HS-5 (cell line): ENCODE measurements around the gene TUB.
A peak's percentile ranks its signal among the peaks of the same experiment; 100 is the strongest.

Experiments
- DNase-seq: peaks from one replicate; pipeline ENCODE4 v3.0.0-alpha.2; 2012; ENCODE audit warnings: low read depth

TUB gene

DNA sequence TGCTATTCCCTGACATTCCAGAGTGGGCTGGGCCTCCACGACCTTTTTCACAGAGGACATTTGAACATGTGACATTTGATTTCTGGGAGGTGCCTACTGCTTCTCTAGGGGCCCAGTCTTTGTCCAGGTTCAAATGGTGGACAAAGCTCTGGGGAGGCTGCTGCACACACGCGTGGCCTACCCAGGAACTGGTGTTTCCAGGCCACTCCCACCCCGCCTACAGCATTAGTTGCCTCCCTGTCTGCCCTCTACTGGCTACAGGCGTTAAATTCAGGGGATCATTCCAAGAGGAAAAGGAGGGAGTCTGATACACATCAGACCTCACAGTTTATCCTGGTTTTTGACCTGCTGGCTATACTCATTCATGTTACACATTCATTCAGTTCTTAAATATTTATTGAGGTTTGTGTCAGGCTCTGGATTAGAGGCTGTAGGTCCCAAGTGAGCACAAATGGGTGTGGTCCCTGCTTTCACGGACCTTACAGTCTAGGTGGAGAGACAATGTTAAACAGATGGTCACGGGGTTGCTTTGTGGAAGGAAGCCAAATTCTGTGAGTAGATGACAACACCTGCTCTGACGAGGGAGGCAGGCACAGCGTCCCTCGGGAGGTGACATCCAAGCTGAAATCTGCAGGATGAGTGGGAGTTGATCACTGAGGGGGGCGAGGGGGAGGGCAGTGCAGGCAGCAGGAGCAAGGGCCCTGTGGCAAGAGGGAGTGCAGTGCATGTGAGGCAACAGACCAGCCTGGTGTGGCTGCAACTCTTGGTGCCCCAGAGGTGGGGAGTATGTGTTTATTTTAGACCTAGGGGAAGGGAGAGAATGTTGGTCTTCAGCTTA, 11.8 kb downstream of the TUB start:
- DNase-seq: no peak

DNA sequence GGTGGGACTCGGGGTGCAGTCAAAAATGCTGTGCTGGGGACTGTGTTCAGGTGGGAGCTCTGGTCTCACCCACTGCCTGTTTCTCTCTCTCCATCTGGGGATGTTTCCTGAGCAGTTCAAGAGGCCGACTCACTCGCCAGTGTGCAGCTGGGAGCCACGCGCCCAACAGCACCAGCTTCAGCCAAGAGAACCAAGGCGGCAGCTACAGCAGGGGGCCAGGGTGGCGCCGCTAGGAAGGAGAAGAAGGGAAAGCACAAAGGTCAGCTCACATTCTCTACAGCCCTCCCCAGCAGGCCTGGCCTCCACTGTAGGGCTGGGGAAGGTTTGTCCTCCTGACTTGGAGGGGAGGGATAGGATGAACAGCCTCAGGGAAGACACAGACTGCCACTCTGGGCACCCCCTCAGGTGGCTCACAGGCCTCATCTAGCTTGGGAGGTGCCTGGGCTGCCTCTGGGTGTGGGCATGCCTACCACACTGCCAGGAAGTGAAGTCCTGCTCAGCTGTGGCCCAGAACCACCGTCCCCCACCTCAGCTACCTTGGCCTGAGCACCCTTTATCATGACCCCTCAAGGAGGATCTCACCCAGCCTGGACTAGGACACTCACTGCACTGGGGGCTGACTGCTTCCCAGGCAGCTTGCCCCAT, 13.0 kb downstream of the TUB start:
- DNase-seq: no peak

DNA sequence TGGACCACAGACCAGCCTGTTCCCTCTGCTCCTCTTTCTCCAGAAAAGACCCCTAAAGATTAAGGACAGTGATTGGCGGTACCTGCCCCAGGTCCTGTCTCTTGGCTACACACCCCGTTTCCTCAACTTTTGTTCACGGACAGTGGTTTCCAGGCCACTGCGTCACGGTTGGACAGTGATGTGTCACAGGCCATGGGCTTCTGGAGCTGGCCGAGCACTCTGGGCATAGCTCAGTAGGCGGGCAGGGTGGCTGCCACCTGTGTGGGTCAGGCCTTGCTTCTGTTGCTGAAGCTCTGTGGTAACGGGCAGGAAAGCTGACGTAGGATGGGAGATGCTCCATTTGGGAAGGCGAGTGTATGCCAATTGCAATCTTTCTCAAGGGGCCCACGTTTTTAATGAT, 13.6 kb downstream of the TUB start:
- no peak for DNase-seq

DNA sequence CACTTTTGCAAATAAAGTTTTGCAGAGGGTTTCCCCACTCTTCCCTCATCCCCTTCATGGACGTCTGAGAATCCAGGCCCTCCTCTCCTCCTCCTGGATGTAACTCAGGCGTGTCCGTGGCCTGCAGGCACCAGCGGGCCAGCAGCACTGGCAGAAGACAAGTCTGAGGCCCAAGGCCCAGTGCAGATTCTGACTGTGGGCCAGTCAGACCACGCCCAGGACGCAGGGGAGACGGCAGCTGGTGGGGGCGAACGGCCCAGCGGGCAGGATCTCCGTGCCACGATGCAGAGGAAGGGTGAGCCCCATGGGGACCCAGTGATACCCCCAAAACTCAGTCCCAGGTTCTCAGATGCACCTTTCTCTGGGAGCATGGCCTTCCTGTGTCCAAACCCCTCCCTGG, 14.4 kb downstream of the TUB start:
- DNase-seq: no peak

DNA sequence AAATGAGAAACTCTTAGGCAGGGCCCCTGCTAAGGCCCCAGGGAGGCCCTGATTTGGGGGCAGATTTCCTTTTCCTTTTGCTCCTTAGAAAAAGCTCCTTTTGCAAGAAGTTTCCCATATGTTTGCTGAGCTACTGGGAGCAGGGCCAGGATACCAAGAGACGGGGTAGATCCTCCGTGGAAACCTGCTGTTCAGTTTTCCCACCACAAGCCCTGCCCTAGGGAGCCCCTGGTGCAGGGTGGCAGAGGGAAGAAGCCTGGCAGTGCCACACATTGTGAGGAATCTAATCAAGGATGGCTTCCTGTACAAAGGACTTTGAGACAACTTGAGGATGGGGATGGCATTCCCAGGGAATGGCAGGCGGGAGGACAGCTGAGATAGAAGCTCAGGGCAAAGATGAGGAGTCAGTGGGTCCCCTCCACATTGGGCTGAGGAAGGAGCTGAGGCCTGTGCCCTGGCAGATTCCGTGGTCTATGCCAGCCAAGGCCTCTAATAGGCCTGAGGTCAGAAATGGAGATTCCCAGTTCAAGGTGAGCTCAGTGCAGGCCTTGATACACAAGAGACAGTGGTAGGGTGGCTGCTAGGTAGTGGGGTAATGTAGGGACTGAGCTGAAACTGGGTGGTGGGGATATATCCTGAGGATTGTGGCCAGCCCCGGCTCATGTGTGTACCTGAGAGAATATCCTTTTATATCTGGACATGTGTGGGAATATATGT, 15.0 kb downstream of the TUB start:
- DNase-seq: no peak

- DNase-seq: no peak
Observed at GRCh38 chr11:8096575-8096974, 15.6 kb downstream of the TUB start.

- no peak for DNase-seq
Observed at GRCh38 chr11:8097062-8097461, 16.1 kb downstream of the TUB start.

DNA sequence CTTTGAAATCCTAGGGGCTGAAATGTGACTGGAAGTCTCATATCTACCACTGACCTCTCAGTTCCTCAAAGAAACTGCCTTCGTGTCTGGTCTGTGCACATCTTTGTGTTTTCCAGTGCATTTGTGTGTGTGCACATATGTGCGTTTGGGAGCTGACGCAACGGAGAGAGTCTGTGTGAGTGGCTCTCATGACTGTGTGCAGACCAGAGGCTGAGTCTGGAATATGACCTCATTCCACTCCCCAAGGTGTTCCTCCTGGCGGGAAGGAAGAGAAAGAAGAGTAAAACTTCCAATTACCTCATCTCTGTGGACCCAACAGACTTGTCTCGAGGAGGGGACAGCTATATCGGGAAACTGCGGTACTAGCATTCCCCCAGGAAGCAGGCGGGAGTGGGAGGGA, 16.5 kb downstream of the TUB start:
- DNase-seq: no peak

DNA sequence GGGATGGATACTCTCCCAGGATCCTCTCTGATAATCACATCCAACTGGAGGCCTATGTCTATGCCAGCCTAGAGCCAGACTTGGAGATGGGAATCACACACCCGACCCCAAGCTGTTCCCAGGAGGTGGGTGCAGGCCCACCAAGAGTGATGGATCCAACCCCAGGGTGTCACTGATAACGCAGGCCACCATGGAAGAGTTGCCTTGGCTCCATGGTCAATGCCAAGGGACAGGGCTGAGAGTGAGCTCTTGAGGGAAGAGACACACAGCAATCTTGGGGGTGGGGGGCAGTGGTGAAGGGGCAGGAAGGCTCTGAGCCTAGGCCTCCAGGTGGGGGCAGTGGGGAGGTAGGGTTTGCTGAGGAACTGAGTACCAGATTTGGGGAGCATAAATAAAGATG, 16.9 kb downstream of the TUB start:
- DNase-seq: no peak

DNA sequence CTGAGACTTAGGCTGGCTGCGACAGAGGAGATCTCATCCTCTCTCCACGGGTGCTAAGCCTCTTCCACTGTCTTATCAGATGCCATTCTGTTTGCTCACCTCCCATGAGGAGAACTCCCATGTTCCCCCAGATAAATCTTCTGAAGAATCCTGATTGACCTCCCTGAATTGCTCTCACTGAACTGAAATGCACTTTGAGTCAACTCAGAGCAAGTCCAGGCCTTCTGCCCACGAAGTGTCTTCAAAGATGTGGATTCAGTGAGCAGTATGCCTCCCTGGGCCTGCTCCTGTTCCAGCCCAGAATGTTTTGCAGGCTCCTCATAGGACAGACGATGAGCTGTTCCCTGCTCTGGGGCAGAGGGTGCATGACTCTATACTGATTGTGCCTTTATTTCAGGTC, 17.4 kb downstream of the TUB start:
- peak; percentile 51 for DNase-seq

- no peak for DNase-seq
Observed at GRCh38 chr11:8098879-8099278, 17.9 kb downstream of the TUB start.

DNA sequence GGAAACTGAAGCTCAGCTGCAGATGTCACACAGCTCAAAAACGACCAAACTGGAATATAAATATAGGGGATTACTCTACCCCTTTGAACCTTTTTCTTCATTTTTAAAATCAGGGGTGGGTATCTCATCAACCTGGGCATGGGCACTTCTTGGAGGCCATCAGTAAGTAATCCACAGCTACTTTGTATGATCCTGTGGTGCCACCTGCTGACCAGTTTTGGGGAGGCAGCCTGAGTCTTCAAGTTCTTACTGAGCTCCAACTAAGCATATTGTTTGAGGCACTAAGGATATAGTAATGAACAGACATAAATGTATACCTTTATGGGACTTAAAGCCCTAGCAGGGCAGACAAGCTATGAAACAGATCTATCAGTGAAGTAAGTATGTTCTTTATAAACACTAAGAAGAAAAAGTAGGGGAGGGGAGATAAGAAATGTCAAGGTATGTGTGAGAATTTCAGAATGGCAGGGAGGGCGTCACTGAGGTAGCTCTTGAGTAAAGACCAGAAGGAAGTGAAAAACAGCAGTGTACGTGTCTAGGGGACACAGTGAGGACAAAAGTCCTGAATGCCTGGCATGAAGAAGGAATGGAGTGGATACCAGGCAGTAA, 18.4 kb downstream of the TUB start:
- DNase-seq: peak; percentile 46

DNA sequence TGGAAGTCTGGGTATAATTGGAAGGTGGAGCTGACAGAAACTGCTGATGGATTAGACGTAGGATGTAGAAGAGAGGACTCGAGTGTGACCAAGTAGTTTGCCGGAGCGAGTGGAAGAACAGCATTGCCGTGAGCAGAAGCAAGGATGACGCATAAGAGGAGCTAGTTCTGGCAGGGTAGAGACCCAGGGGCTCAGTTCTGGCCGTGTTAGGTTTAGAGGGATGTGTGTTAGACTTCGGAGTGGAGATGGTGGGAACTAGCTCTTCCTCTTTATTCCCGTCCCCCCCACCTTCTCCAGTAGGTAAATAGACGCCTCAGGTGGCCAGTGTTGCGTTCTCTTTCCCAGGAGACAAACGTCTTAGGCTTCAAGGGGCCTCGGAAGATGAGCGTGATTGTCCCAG, 19.1 kb downstream of the TUB start:
- no peak for DNase-seq

DNA sequence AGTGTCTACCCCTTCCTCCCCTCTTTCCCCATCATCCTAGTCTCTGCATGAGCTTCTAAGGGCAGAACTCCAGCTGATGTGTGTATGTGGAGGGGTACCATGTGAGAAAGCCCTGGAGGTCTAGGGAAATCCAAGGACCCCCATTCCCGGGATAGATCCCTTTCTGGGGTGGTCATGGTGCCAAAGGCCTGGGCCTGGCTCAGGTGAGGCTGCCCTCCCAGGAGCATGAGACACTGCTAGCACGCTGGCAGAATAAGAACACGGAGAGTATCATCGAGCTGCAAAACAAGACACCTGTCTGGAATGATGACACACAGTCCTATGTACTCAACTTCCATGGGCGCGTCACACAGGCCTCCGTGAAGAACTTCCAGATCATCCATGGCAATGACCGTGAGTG, 19.6 kb downstream of the TUB start:
- DNase-seq: no peak

DNA sequence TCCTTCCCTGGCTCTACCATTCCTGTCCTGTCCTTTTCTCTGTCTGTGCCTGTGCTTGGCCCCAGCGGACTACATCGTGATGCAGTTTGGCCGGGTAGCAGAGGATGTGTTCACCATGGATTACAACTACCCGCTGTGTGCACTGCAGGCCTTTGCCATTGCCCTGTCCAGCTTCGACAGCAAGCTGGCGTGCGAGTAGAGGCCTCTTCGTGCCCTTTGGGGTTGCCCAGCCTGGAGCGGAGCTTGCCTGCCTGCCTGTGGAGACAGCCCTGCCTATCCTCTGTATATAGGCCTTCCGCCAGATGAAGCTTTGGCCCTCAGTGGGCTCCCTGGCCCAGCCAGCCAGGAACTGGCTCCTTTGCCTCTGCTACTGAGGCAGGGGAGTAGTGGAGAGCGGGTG, 20.4 kb downstream of the TUB start:
- DNase-seq: no peak

GRCh38 chr11:8102296-8102915, 21.4 kb downstream of the TUB start:
- DNase-seq: no peak

DNA sequence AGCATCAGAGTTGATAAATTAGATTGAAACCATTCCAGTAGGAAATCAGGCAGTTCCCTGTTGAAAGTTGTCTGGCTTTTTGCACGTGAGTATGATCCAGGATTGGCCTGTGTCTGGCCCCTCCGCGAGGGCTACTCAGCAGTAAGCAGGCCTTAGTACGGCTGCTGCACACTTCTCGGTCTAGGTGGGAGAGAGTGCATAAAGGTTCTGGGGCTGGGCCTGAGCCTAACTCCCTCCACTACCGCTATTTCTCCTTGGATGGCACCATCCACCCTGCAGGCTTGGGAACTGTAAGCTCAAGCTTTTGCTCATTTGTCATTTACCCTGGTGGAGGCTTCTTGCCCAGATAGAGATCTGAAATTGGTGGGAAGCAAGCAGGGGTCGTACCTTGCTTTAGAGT, 22.0 kb downstream of the TUB start:
- no peak for DNase-seq

GRCh38 chr11:8103909-8104308, 22.9 kb downstream of the TUB start:
- no peak for DNase-seq

- no peak for DNase-seq
Observed at GRCh38 chr11:8105133-8105532, 24.1 kb downstream of the TUB start.

DNA sequence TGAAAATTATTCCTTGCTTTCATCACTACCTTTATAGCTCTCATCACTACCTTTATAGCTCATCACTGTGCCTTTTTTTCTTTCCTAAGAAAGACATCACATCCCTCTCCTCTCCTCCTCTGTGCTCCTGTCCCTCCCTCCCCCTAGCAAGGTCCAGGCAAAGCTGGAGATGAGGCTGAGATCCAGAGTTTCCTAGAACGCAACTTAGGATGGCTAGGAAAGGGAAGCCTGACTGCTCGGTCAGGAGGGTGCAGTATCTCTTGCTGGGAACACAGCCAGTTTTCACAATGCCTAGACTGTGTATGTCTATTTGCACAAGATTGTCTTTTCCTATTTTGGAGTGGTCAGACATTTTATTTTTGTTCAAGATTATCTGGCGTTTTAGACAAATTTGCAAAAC, 24.7 kb downstream of the TUB start:
- DNase-seq: no peak

GRCh38 chr11:8106679-8107078, 25.7 kb downstream of the TUB start:
- no peak for DNase-seq

- DNase-seq: no peak
Observed at GRCh38 chr11:8107642-8108041, 26.6 kb downstream of the TUB start.
